Gastroesophageal sphincter (tissue), 3 donors: Measurements from ENCODE around the gene NUTM1.

Experiments
- CTCF ChIP-seq, 4 experiments: fragments of 200-600 bp in 2 of 4; fragments of 450-650 bp in 2 of 4; sonication (generic) in 1 of 4; IDR thresholded peaks; one replicate each; pipeline ENCODE4 v1.5.1; 2017 to 2019; ENCODE audit warnings: antibody characterized with exemption in 4 of 4, mild to moderate bottlenecking in 2 of 4, moderate library complexity in 2 of 4
- EP300 ChIP-seq: sonication (generic); formaldehyde crosslinking; IDR thresholded peaks from one replicate; pipeline ENCODE4 v1.6.1; 2017; ENCODE audit warnings: antibody characterized with exemption, mild to moderate bottlenecking
- POLR2A ChIP-seq, 2 donors: fragments of 450-650 bp; IDR thresholded peaks; one replicate each; pipeline ENCODE4 v1.6.1; 2017; ENCODE audit warnings: antibody characterized with exemption in 2 of 2, mild to moderate bottlenecking in 2 of 2, moderate library complexity in 1 of 2
- POLR2AphosphoS5 ChIP-seq: sonication (generic); formaldehyde crosslinking; IDR thresholded peaks from one replicate; pipeline ENCODE4 v1.6.1; 2017; ENCODE audit warnings: antibody characterized with exemption

GRCh38 chr15:34336231-34336990, 6.7 kb upstream of the NUTM1 start:
- TF ChIP-seq CTCF (IDR thresholded peaks at IDR 0.05) (no peak), POLR2A (IDR thresholded peaks at IDR 0.05) (no peak), POLR2AphosphoS5 (no peak), EP300 (no peak)
